Measurements from ENCODE around the gene CSMD2. TPM values are rescaled to one million over a fixed set of nuclear protein-coding genes. Genes with fewer than 3 reads are reported as not detected.

The CSMD2 gene
- total and polyA plus RNA-seq, 2 of the 8 experiments (the other 6 are each of a cell fraction or from before 2014, with no cell fraction given): 7.0 to 14.7 TPM

GRCh38 chr1:33823830-33824229 is 341.2 kb downstream of the CSMD2 start (continued):
- no peak for TF ChIP-seq E2F6 (IDR thresholded peaks at IDR 0.05)
